K562 (cell line): ENCODE measurements around the gene SH3BP5. TPM values are rescaled to one million over a fixed set of nuclear protein-coding genes. Genes with fewer than 3 reads are reported as not detected.

ENCODE experiments used
- BCOR ChIP-seq: fragments of 450-650 bp; IDR thresholded peaks from 2 replicates; pipeline ENCODE4 v1.6.1; 2016
- BDP1 ChIP-seq: IDR thresholded peaks from 3 replicates; pipeline ENCODE4 v1.6.1; 2011; ENCODE audit not compliant: insufficient read length, insufficient read depth
- GATAD2A ChIP-seq: fragments of 450-650 bp; IDR thresholded peaks from 2 replicates; pipeline ENCODE4 v1.6.1; 2017
- ID3 ChIP-seq, 2 experiments: fragments of 250-450 bp in 1 of 2; fragments of 450-650 bp in 1 of 2; sonication (Bioruptor Pico) in 1 of 2; IDR thresholded peaks; 2 replicates each; pipeline versions ENCODE4 v1.6.1 to v1.8.0; 2016 to 2021; ENCODE audit warnings: mild to moderate bottlenecking in 2 of 2, moderate library complexity in 2 of 2, missing compliant biosample characterization in 1 of 2, missing genetic modification characterization in 1 of 2
- JUND ChIP-seq, 2 experiments: IDR thresholded peaks; 2 replicates in 1 of 2; 3 replicates in 1 of 2; pipeline ENCODE4 v1.6.1; 2011; ENCODE audit warnings: borderline replicate concordance in 2 of 2, low read depth in 2 of 2, low read length in 2 of 2, improper control_type of control experiment in 1 of 2, missing biosample characterization in 1 of 2, missing genetic modification characterization in 1 of 2, missing genetic modification reagents in 1 of 2
- MAFG ChIP-seq: fragments of 450-650 bp; conservative IDR thresholded peaks from 2 replicates; pipeline ENCODE4 v1.6.1; 2016; ENCODE audit warnings: missing genetic modification characterization, missing compliant biosample characterization
- MAFK ChIP-seq: IDR thresholded peaks from 2 replicates; pipeline ENCODE4 v1.6.1; 2011; ENCODE audit warnings: low read length, improper control_type of control experiment
- MEF2D ChIP-seq: conservative IDR thresholded peaks from 2 replicates; pipeline ENCODE4 v1.6.1; 2016; ENCODE audit warnings: low read depth, missing genetic modification characterization, missing compliant biosample characterization
- NR4A1 ChIP-seq, 2 experiments: fragments of 250-450 bp in 1 of 2; fragments of 450-650 bp in 1 of 2; sonication (Bioruptor Pico) in 1 of 2; IDR thresholded peaks; 2 replicates each; pipeline versions ENCODE4 v1.4.0 to v1.6.1; 2016 to 2020; ENCODE audit warnings: mild to moderate bottlenecking in 2 of 2, missing compliant biosample characterization in 1 of 2, missing genetic modification characterization in 1 of 2, moderate library complexity in 1 of 2
- PBX2 ChIP-seq, 2 experiments: IDR thresholded peaks in 1 of 2; conservative IDR thresholded peaks in 1 of 2; 2 replicates each; pipeline ENCODE4 v1.6.1; 2016; ENCODE audit warnings: low read depth in 2 of 2, mild to moderate bottlenecking in 1 of 2, missing compliant biosample characterization in 1 of 2, missing genetic modification characterization in 1 of 2, moderate library complexity in 1 of 2
- PHF20 ChIP-seq: fragments of 450-650 bp; IDR thresholded peaks from 2 replicates; pipeline ENCODE4 v1.6.1; 2018; ENCODE audit not compliant: partially characterized antibody
- POLR2H ChIP-seq: IDR thresholded peaks from 2 replicates; pipeline ENCODE4 v1.6.1; 2016; ENCODE audit warnings: missing genetic modification characterization, low read depth, mild to moderate bottlenecking, control low read depth, missing compliant biosample characterization, moderate library complexity
- RBFOX2 ChIP-seq: fragments of 200-400 bp; formaldehyde crosslinking; IDR thresholded peaks from 2 replicates; pipeline ENCODE4 v1.6.1; 2017; ENCODE audit warnings: low read depth, mild to moderate bottlenecking, low read length, moderate library complexity
- RBM15 ChIP-seq: fragments of 200-400 bp; formaldehyde crosslinking; IDR thresholded peaks from 2 replicates; pipeline ENCODE4 v1.6.1; 2018; ENCODE audit warnings: mild to moderate bottlenecking, low read length, moderate library complexity; ENCODE audit not compliant: insufficient read depth
- SMARCA5 ChIP-seq: fragments of 450-650 bp; IDR thresholded peaks from 2 replicates; pipeline ENCODE4 v1.6.1; 2016
- U2AF2 ChIP-seq: fragments of 200-400 bp; formaldehyde crosslinking; optimal IDR thresholded peaks from 2 replicates; pipeline ENCODE3; 2017; ENCODE audit warnings: low read depth, mild to moderate bottlenecking, low read length
- ZBED1 ChIP-seq: IDR thresholded peaks from 2 replicates; pipeline ENCODE4 v1.6.1; 2014
- ZNF316 ChIP-seq: fragments of 450-650 bp; IDR thresholded peaks from 2 replicates; pipeline ENCODE4 v1.6.1; 2016
- ZNF592 ChIP-seq: fragments of 450-650 bp; IDR thresholded peaks from 2 replicates; pipeline ENCODE4 v1.6.1; 2017; ENCODE audit warnings: antibody characterized with exemption, mild to moderate bottlenecking
- ZNF668 ChIP-seq: fragments of 250-450 bp; sonication (Bioruptor Pico); IDR thresholded peaks from 2 replicates; pipeline ENCODE4 v1.8.0; 2022; ENCODE audit warnings: mild to moderate bottlenecking, inconsistent platforms
- polyA plus RNA-seq, 8 experiments: library from polyadenylated mRNA; depleted of rRNA in 4 of 8; stranded (reverse) in 5 of 8; unstranded in 3 of 8; fragments of >200 nt; fragmentation: Nextera tagmentation in 2 of 8; fragmentation: Illumina TruSeq in 1 of 8; extraction: Ambion mirVana in 2 of 8; extraction: Trizol in 1 of 8; gene quantifications; 2 replicates each; pipeline versions ENCODE4 v1.2.1 to v1.2.3, GENCODE V29; 2011 to 2014; ENCODE audit warnings: inconsistent platforms in 1 of 8, missing spikeins in 1 of 8
- total RNA-seq, 7 experiments: library from RNA; depleted of rRNA in 6 of 7; stranded (reverse); fragments of >200 nt in 6 of 7; fragmentation: Illumina TruSeq in 2 of 7; extraction: Trizol in 2 of 7; gene quantifications; 2 replicates each; pipeline versions ENCODE4 v1.2.1 to v1.2.3, GENCODE V29; 2011 to 2021; ENCODE audit warnings: low replicate concordance in 1 of 7

Gene SH3BP5
- total and polyA plus RNA-seq, 9 of the 15 experiments (the other 6 are each of a cell fraction or from before 2014, with no cell fraction given) = 2.9 to 29.0 (median 14.9) TPM

- no peak for TF ChIP-seq PBX2 (CRISPR knock-in tag; IDR thresholded peaks at IDR 0.05; ENCODE audit: low read depth)
- no peak for TF ChIP-seq PBX2 (tag; conservative IDR thresholded peaks at IDR 0.05; ENCODE audit: low read depth)
- peak; percentile 47; the same call in 1 of the 2 replicates for TF ChIP-seq ZNF592
- TF ChIP-seq BDP1 = no peak
- no peak for TF ChIP-seq RBFOX2
- no peak for TF ChIP-seq ID3 (CRISPR knock-in tag; IDR thresholded peaks at IDR 0.05)
- peak; percentile 76 for TF ChIP-seq ID3 (tag; IDR thresholded peaks at IDR 0.05)
- TF ChIP-seq POLR2H (tag) = no peak
- TF ChIP-seq GATAD2A = 0 out of 2 replicates have a peak, but pooled peaks have one; percentile 38
- TF ChIP-seq BCOR = peak; percentile 77
- TF ChIP-seq MEF2D (tag) = 0 out of 2 replicates have a peak, but pooled peaks have one; percentile 25
- TF ChIP-seq ZBED1 = no peak
- TF ChIP-seq ZNF668 (CRISPR knock-in tag) = no peak
- peak; percentile 97 for TF ChIP-seq MAFK
- TF ChIP-seq SMARCA5 = peak; percentile 77; the same call in 1 of the 2 replicates
- TF ChIP-seq PHF20 = peak; percentile 44
- TF ChIP-seq JUND (IDR thresholded peaks at IDR 0.05; ENCODE audit: borderline replicate concordance, low read depth, low read length) = 0 out of 2 replicates have a peak, but pooled peaks have one; percentile 17
- TF ChIP-seq JUND (tag; IDR thresholded peaks at IDR 0.05; ENCODE audit: borderline replicate concordance, low read depth, low read length) = peak; percentile 54; the same call in 2 of the 3 replicates
- no peak for TF ChIP-seq RBM15
- no peak for TF ChIP-seq U2AF2
- TF ChIP-seq ZNF316 = peak; percentile 99
- no peak for TF ChIP-seq NR4A1 (CRISPR knock-in tag; IDR thresholded peaks at IDR 0.05)
- TF ChIP-seq NR4A1 (tag; IDR thresholded peaks at IDR 0.05) = peak; percentile 88
- TF ChIP-seq MAFG (tag) = peak; percentile 99
Measured at GRCh38 chr3:15333099-15333955, 941 bp upstream of the SH3BP5 start (continued).
